IgD-negative memory B cell (primary cell): ENCODE measurements around the gene CEBPZOS. TPM values are rescaled to one million over a fixed set of nuclear protein-coding genes. Genes with fewer than 3 reads are reported as not detected.
"Not testable (repeated sequence)": the region's sequence is repeated elsewhere in the genome, so short reads cannot be mapped to it uniquely, and the experiment has no call there.

Source experiments
- H3K27ac Mint-ChIP-seq, 3 donors: one replicate each; pipeline ENCODE4 v1.8.0; 2020 to 2022; ENCODE audit warnings: mild to moderate bottlenecking in 3 of 3, mixed read lengths in 3 of 3, moderate library complexity in 1 of 3
- H3K27me3 Mint-ChIP-seq: one replicate; pipeline ENCODE4 v1.8.0; 2021; ENCODE audit warnings: mixed read lengths
- H3K36me3 Mint-ChIP-seq: one replicate; pipeline ENCODE4 v1.8.0; 2020; ENCODE audit warnings: mild to moderate bottlenecking, mixed read lengths
- H3K4me1 Mint-ChIP-seq, 3 donors: one replicate each; pipeline ENCODE4 v1.8.0; 2020 to 2022; ENCODE audit warnings: mixed read lengths in 3 of 3, mild to moderate bottlenecking in 1 of 3
- H3K4me3 Mint-ChIP-seq, 4 donors: one replicate each; pipeline ENCODE4 v1.8.0; 2020 to 2022; ENCODE audit warnings: mild to moderate bottlenecking in 4 of 4, mixed read lengths in 4 of 4, moderate library complexity in 3 of 4
- H3K9me3 Mint-ChIP-seq, 3 donors: one replicate each; pipeline ENCODE4 v1.8.0; 2020 to 2021; ENCODE audit warnings: mixed read lengths in 3 of 3, mild to moderate bottlenecking in 1 of 3
- polyA plus RNA-seq: library from polyadenylated mRNA; unstranded; fragments of 300-500 nt; fragmentation: Illumina TruSeq; gene quantifications from one replicate; pipeline ENCODE4 v1.2.3, GENCODE V29; 2021

The CEBPZOS gene
- polyA plus RNA-seq, 1 donor from 2014 or later, result 38.8 TPM

GRCh38 chr2:37205071-37205661 lies 8.9 kb downstream of the CEBPZOS start:
- peaks cover 8 to 14% (median 9%) of the 10 kb centered on the region in 3 donors for H3K9me3 Mint-ChIP-seq
- not testable (repeated sequence) for H3K27ac Mint-ChIP-seq, H3K27me3 Mint-ChIP-seq, H3K4me3 Mint-ChIP-seq
- H3K36me3 Mint-ChIP-seq, result peaks cover 49% of the 10 kb centered on the region
- peaks cover 0 to 17% (median 4%) of the 10 kb centered on the region in 3 donors for H3K4me1 Mint-ChIP-seq

DNA sequence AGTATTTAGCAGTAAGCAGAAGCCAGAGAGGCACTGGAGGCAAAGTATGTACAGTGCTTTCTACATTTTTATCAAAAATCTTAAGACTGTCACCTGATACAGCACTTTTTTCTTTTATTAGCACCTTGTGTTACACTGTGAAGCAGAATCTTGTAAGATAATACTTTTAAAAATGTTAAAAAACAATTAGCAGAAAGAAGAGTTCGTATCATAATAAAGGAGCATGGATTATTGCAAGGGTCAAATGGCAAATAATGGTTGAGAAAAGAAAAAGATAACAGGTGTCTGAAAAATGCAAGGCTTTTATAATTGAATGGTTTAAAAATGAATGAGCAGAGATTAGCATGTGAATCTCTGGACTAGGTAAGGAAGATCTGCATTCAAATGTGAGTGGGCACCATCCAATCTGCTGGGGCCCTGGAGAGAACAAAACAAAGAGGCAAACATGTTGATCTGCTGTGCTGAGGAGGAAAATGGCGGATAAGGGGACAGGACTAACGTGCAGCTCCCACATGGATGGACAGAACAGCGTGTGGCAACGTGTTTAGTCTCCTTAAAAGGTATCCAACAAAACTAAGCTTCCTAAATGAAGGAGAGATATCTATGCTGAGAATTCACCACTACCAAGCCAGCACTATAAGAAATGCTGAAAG lies 9.5 kb downstream of the CEBPZOS start:
- Mint-ChIP-seq H3K4me3 (peak overlapping the region in 1 of 4 donors; percentile 72), H3K27ac (no peak overlapping the region), H3K36me3 (peaks cover 51% of the 10 kb centered on the region), H3K4me1 (peaks cover 0 to 15% (median 4%) of the 10 kb centered on the region in 3 donors), H3K27me3 (no peaks in the 10 kb centered on the region), H3K9me3 (peaks cover 8 to 14% (median 9%) of the 10 kb centered on the region in 3 donors)

DNA sequence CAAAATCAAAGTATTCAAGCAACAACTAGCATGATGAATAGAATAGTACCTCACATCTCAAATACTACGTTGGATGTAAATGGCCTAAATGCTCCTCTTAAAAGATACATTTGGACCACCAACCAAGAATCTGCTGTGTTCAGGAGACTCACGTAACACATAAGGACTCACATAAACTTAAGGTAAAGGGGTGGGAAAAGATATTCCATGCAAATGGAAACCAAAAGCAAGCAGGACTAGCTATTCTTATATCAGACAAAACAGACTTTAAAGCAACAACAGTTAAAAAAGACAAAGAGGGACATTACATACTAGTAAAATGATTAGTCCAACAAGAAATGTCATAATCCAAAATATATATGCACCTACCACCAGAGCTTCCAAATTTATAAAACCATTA lies 10.5 kb downstream of the CEBPZOS start:
- Mint-ChIP-seq H3K4me1 (peaks cover 0 to 11% (median 5%) of the 10 kb centered on the region in 3 donors), H3K36me3 (peaks cover 51% of the 10 kb centered on the region), H3K9me3 (peaks cover 8 to 14% (median 9%) of the 10 kb centered on the region in 3 donors)
- H3K27ac Mint-ChIP-seq, H3K4me3 Mint-ChIP-seq, H3K27me3 Mint-ChIP-seq: not testable (repeated sequence)

DNA sequence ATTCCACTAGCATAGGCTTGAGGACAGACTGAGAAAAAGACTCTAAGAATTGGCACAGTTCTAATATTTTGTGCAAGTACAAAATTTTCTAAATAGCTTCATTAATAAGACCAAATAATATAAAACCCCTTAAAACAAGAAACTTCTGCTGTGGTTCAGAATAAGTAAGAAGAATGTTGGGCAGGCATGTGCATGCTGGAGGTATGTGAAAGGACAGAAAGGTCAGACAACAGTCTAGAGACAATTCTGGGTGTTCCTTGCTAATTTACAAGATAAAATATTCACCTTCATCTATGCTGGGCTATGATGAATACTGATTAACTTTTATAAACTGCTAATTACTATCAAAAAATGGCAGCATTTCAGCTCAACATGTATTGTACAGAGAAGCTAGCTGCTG lies 14.9 kb downstream of the CEBPZOS start:
- Mint-ChIP-seq H3K36me3 (peaks cover 38% of the 10 kb centered on the region), H3K9me3 (peaks cover 5 to 9% (median 5%) of the 10 kb centered on the region in 3 donors), H3K27ac (peak overlapping the region in 1 of 3 donors; percentile 28)

DNA sequence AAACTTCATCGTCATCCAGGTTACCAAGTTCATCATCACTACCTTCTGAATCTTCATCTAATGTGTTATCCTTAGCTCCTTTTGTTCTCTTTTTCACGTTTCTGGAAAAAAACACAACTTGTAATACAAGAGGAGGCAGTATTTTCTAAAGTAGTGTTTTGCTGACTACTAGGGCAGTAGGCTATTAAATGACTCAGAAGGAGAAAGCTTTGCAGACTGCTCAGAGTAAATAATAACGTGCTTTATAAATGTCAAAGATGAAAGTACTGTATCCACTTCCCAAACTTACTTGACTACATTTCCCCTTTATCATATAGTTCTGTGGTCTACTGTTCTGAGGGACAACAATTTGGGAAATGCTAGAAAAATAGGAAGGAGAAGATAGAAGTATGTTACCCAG lies 15.6 kb downstream of the CEBPZOS start:
- Mint-ChIP-seq H3K36me3 (peaks cover 33% of the 10 kb centered on the region), H3K4me1 (peaks cover 0 to 10% (median 6%) of the 10 kb centered on the region in 3 donors), H3K27me3 (no peaks in the 10 kb centered on the region), H3K27ac (no peak overlapping the region), H3K4me3 (no peak overlapping the region), H3K9me3 (peaks cover 5 to 9% (median 5%) of the 10 kb centered on the region in 3 donors)

More for the DNA sequence above, 14.9 kb downstream of the CEBPZOS start:
- Mint-ChIP-seq H3K27me3 (no peaks in the 10 kb centered on the region), H3K4me1 (peaks cover 0 to 8% (median 6%) of the 10 kb centered on the region in 3 donors), H3K4me3 (no peak overlapping the region)

GRCh38 chr2:37215250-37215649 lies 19.0 kb downstream of the CEBPZOS start:
- peaks cover 5% of the 10 kb centered on the region for H3K36me3 Mint-ChIP-seq
- H3K27me3 Mint-ChIP-seq, result no peaks in the 10 kb centered on the region
- H3K4me3 Mint-ChIP-seq, result no peak overlapping the region
- no peaks in the 10 kb centered on the region for H3K9me3 Mint-ChIP-seq
- no peak overlapping the region for H3K27ac Mint-ChIP-seq
- peaks cover 0 to 2% (median 2%) of the 10 kb centered on the region in 3 donors for H3K4me1 Mint-ChIP-seq

GRCh38 chr2:37219046-37219445 lies 22.8 kb downstream of the CEBPZOS start:
- no peak overlapping the region for H3K27ac Mint-ChIP-seq
- peaks cover 4 to 11% (median 4%) of the 10 kb centered on the region in 3 donors for H3K4me1 Mint-ChIP-seq
- H3K36me3 Mint-ChIP-seq, result no peaks in the 10 kb centered on the region
- no peak overlapping the region for H3K4me3 Mint-ChIP-seq
- no peaks in the 10 kb centered on the region for H3K27me3 Mint-ChIP-seq
- no peaks in the 10 kb centered on the region for H3K9me3 Mint-ChIP-seq

GRCh38 chr2:37223131-37223530 lies 26.8 kb downstream of the CEBPZOS start:
- no peaks in the 10 kb centered on the region for H3K27me3 Mint-ChIP-seq
- H3K9me3 Mint-ChIP-seq, result no peaks in the 10 kb centered on the region
- peaks cover 3% of the 10 kb centered on the region for H3K36me3 Mint-ChIP-seq
- H3K4me3 Mint-ChIP-seq, result peak overlapping the region in 1 of 4 donors; percentile 33
- H3K27ac Mint-ChIP-seq, result no peak overlapping the region
- peaks cover 17 to 29% (median 18%) of the 10 kb centered on the region in 3 donors for H3K4me1 Mint-ChIP-seq

DNA sequence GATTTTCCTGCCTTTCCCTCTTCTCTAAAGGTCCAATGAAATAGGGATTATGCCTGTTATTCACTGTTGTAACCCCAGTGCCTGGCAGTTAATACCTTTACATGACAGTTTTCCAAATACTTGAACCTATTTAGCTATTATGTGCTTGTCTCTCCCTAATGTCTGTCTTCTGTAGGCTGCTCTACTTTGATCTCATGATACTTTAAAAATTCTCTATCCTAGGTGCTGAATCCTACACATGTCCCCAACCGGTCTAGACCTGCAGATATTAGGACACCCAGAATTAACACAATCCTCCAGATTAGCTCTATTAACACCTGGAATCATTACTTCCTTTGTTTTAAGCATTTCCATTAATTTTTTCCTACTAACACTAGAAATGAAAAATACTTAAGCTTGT lies 27.8 kb downstream of the CEBPZOS start:
- Mint-ChIP-seq H3K36me3 (peaks cover 3% of the 10 kb centered on the region), H3K4me3 (no peak overlapping the region), H3K4me1 (peaks cover 18 to 29% (median 19%) of the 10 kb centered on the region in 3 donors), H3K9me3 (no peaks in the 10 kb centered on the region), H3K27me3 (no peaks in the 10 kb centered on the region), H3K27ac (no peak overlapping the region)

DNA sequence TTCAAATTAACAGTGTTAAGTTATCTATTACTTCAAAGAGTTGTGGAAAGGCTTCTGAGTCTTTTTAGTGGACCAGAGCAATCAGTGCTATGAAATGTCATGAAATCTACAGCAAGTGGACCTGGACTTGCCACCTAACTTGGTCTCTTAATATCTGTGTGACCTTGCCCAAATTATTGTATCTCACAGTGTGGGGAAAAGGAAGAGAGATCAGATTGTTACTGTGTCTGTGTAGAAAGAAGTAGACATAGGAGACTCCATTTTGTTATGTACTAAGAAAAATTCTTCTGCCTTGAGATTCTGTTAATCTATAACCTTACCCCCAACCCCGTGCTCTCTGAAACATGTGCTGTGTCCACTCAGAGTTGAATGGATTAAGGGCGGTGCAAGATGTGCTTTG lies 28.8 kb downstream of the CEBPZOS start:
- Mint-ChIP-seq H3K4me1 (peaks cover 18 to 35% (median 23%) of the 10 kb centered on the region in 3 donors), H3K27ac (peak overlapping the region in 1 of 3 donors; percentile 56)
- not testable (repeated sequence) for H3K9me3 Mint-ChIP-seq, H3K27me3 Mint-ChIP-seq, H3K36me3 Mint-ChIP-seq, H3K4me3 Mint-ChIP-seq

GRCh38 chr2:37226863-37227262 lies 30.6 kb downstream of the CEBPZOS start:
- H3K4me3 Mint-ChIP-seq, result peak overlapping the region in 1 of 4 donors; percentile 41
- no peaks in the 10 kb centered on the region for H3K9me3 Mint-ChIP-seq
- H3K27ac Mint-ChIP-seq, result peak overlapping the region in 1 of 3 donors; percentile 47
- peaks cover 3% of the 10 kb centered on the region for H3K36me3 Mint-ChIP-seq
- no peaks in the 10 kb centered on the region for H3K27me3 Mint-ChIP-seq
- H3K4me1 Mint-ChIP-seq, result peaks cover 18 to 34% (median 23%) of the 10 kb centered on the region in 3 donors

DNA sequence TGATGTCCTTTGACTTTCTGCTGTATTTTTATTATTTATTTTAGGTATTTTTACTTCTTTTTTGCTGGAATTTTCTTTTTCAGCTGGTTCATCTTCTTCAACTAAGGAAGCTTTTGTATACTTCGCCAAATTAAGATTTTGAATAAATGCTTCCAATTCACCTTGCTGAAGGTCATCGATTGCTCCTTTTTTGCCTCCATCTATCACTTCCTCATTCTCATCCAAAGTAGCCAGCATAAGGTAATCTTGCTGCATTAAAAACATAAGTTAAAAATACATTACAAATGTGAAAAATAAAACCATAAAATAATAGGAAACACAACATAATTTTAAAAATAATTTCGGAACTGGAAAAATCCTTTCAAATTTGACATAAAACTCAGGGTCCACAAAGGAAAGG lies 32.5 kb downstream of the CEBPZOS start:
- no peak overlapping the region for H3K4me3 Mint-ChIP-seq
- H3K27ac Mint-ChIP-seq, result no peak overlapping the region
- no peaks in the 10 kb centered on the region for H3K9me3 Mint-ChIP-seq
- H3K36me3 Mint-ChIP-seq, result peaks cover 3% of the 10 kb centered on the region
- peaks cover 15 to 28% (median 21%) of the 10 kb centered on the region in 3 donors for H3K4me1 Mint-ChIP-seq
- no peaks in the 10 kb centered on the region for H3K27me3 Mint-ChIP-seq

GRCh38 chr2:37230581-37230980 lies 34.3 kb downstream of the CEBPZOS start:
- Mint-ChIP-seq H3K9me3 (no peaks in the 10 kb centered on the region), H3K27ac (no peak overlapping the region), H3K4me3 (no peak overlapping the region), H3K27me3 (no peaks in the 10 kb centered on the region), H3K4me1 (peaks cover 14 to 26% (median 16%) of the 10 kb centered on the region in 3 donors), H3K36me3 (peaks cover 4% of the 10 kb centered on the region)

DNA sequence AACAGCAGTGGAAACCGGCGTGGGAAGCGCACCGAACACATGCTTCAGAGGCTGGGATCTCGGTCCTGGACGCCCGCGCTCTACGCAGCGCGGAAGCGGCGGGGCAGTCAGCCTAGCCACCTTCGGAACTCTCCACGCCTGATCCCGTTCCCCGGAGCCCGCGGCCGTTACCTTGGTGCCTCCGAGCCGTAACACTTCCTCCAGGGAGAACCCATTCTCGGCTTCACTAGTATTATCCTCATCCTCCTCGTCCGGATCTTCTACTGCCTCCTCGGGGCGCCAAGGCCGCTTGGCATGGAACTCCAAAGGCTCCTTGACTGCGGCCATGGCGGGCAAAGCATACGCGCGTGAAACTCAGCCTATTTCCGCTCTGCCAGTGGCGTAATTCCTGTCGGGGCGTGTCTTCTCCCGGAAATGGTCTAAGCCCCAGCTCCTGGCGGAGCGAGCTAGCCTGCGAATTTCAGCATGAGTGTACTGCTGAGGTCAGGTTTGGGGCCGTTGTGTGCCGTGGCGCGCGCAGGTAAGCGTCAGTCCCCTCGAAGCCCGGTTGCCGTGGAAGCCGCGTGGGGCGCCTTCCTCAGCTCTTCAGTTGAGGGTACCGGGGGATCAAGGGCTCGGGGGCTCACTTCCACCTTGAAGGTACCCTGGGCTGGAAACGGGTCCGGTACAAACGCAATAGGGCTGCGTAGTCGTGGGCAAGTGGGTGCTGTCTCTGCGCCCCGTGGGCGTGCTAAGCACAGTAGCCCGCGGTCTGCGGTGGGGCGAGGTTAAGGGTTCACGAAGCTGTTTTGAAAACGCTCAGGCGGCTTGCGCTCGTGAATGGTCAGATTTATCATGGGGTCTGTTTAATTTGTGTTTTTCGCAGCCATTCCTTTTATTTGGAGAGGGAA lies 35.2 kb downstream of the CEBPZOS start, which contains the start of the genes CEBPZ and NDUFAF7:
Gene CEBPZ, minus strand, starts transcription at position 356 of the 890 bp plus-strand sequence. Its CDS starts 29 bp downstream, at position 327.
Gene NDUFAF7, plus strand, starts transcription at position 418 of the 890 bp plus-strand sequence. Its CDS starts 48 bp downstream, at position 466.
- Mint-ChIP-seq H3K4me3 (no peak within 1 kb of the TSS), H3K9me3 (no peaks in the 10 kb centered on the region), H3K4me1 (peaks cover 14 to 23% (median 15%) of the 10 kb centered on the region in 3 donors), H3K27me3 (no peaks in the 10 kb centered on the region), H3K36me3 (peaks cover 4% of the 10 kb centered on the region), H3K27ac (no peak within 1 kb of the TSS)
